ENCODE measurements around the gene LDHB.

LDHB gene

GRCh38 chr12:21643758-21644157 is 13.9 kb downstream of the LDHB start:
- TF ChIP-seq USF1 (IDR thresholded peaks at IDR 0.05) = no peak
- TF ChIP-seq RAD21 (IDR thresholded peaks at IDR 0.05; ENCODE audit: low read depth) = no peak
- TF ChIP-seq TEAD4 (IDR thresholded peaks at IDR 0.05) = no peak
- TF ChIP-seq NFIC (IDR thresholded peaks at IDR 0.05) = no peak
- no peak for TF ChIP-seq MAX (IDR thresholded peaks at IDR 0.05)
- no peak for TF ChIP-seq TAF1 (IDR thresholded peaks at IDR 0.05; ENCODE audit: low read depth)
- TF ChIP-seq EGR1 (IDR thresholded peaks at IDR 0.05) = no peak
- no peak for TF ChIP-seq ZBTB7A (IDR thresholded peaks at IDR 0.05; ENCODE audit: low read depth)
- TF ChIP-seq REST (IDR thresholded peaks at IDR 0.05; ENCODE audit: low read depth) = no peak
- no peak for TF ChIP-seq CEBPB (IDR thresholded peaks at IDR 0.05)
- no peak for TF ChIP-seq TCF12 (IDR thresholded peaks at IDR 0.05; ENCODE audit: low read depth)

GRCh38 chr12:21642707-21643389 is 14.8 kb downstream of the LDHB start:
- TF ChIP-seq TEAD4 (IDR thresholded peaks at IDR 0.05) (no peak), CEBPB (IDR thresholded peaks at IDR 0.05) (0 out of 2 replicates have a peak, but pooled peaks have one; percentile 28)

- no peak for TF ChIP-seq MAX (IDR thresholded peaks at IDR 0.05)
- no peak for TF ChIP-seq CEBPB (IDR thresholded peaks at IDR 0.05)
- TF ChIP-seq YY1 (IDR thresholded peaks at IDR 0.05; ENCODE audit: low read depth) = no peak
- TF ChIP-seq NFIC (IDR thresholded peaks at IDR 0.05) = no peak
- TF ChIP-seq RAD21 (IDR thresholded peaks at IDR 0.05; ENCODE audit: low read depth) = no peak
- TF ChIP-seq REST (IDR thresholded peaks at IDR 0.05; ENCODE audit: low read depth) = no peak
- no peak for TF ChIP-seq FOXM1 (IDR thresholded peaks at IDR 0.05; ENCODE audit: borderline replicate concordance, low read depth)
Measured at GRCh38 chr12:21638054-21638891, 19.4 kb downstream of the LDHB start.

GRCh38 chr12:21634245-21634644 is 23.4 kb downstream of the LDHB start:
- no peak for TF ChIP-seq CREB1 (IDR thresholded peaks at IDR 0.05; ENCODE audit: low read depth)
- no peak for TF ChIP-seq ZBTB7A (IDR thresholded peaks at IDR 0.05; ENCODE audit: low read depth)
- TF ChIP-seq EP300 (IDR thresholded peaks at IDR 0.05; ENCODE audit: borderline replicate concordance) = no peak
- TF ChIP-seq EGR1 (IDR thresholded peaks at IDR 0.05) = no peak
- TF ChIP-seq TAF1 (IDR thresholded peaks at IDR 0.05; ENCODE audit: low read depth) = no peak
- no peak for TF ChIP-seq YY1 (IDR thresholded peaks at IDR 0.05; ENCODE audit: low read depth)

- TF ChIP-seq CEBPB (IDR thresholded peaks at IDR 0.05) = no peak
- no peak for TF ChIP-seq TAF1 (IDR thresholded peaks at IDR 0.05; ENCODE audit: low read depth)
- TF ChIP-seq USF1 (IDR thresholded peaks at IDR 0.05) = 0 out of 2 replicates have a peak, but pooled peaks have one; percentile 26
Measured at GRCh38 chr12:21631367-21631766, 26.3 kb downstream of the LDHB start.

- no peak for TF ChIP-seq EGR1 (IDR thresholded peaks at IDR 0.05)
- no peak for TF ChIP-seq NFIC (IDR thresholded peaks at IDR 0.05)
- no peak for TF ChIP-seq TAF1 (IDR thresholded peaks at IDR 0.05; ENCODE audit: low read depth)
Measured at GRCh38 chr12:21627924-21628323, 29.7 kb downstream of the LDHB start.

GRCh38 chr12:21618566-21618965 is 39.1 kb downstream of the LDHB start:
- TF ChIP-seq TAF1 (IDR thresholded peaks at IDR 0.05; ENCODE audit: low read depth) (no peak), USF1 (IDR thresholded peaks at IDR 0.05) (no peak), TCF12 (IDR thresholded peaks at IDR 0.05; ENCODE audit: low read depth) (no peak), FOXM1 (IDR thresholded peaks at IDR 0.05; ENCODE audit: borderline replicate concordance, low read depth) (no peak), ZBTB7A (IDR thresholded peaks at IDR 0.05; ENCODE audit: low read depth) (no peak), MAX (IDR thresholded peaks at IDR 0.05) (no peak), EP300 (IDR thresholded peaks at IDR 0.05; ENCODE audit: borderline replicate concordance) (no peak), TEAD4 (IDR thresholded peaks at IDR 0.05) (no peak), CREB1 (IDR thresholded peaks at IDR 0.05; ENCODE audit: low read depth) (no peak), YY1 (IDR thresholded peaks at IDR 0.05; ENCODE audit: low read depth) (no peak)
